Naive thymus-derived CD4-positive, alpha-beta T cell (primary cell): ENCODE measurements around the gene KCNK7. TPM values are rescaled to one million over a fixed set of nuclear protein-coding genes. Genes with fewer than 3 reads are reported as not detected.

Experiments
- ATAC-seq: fragments of 150-1000 bp; cut with Tn5 transposase; 2 replicates; pipeline ENCODE4 v1.10.0; 2021; ENCODE audit warnings: mild to moderate bottlenecking, moderate library complexity
- CTCF ChIA-PET: fragments of 350-600 bp; sonication (Branson Sonifier 250); formaldehyde crosslinking; loops from one replicate; lab custom pipeline; 2021; ENCODE audit warnings: antibody characterized with exemption; lab: Charles Lee
- POLR2A ChIA-PET: fragments of 350-600 bp; sonication (Branson Sonifier 250); formaldehyde crosslinking; loops from one replicate; lab custom pipeline; 2021; ENCODE audit warnings: antibody characterized with exemption, inconsistent platforms; lab: Charles Lee
- DNase-seq, 9 donors: peaks; one replicate each; pipeline versions ENCODE4 v3.0.0 to v3.0.0-alpha.2; 2020 to 2022; ENCODE audit warnings: mixed read lengths in 1 of 9
- H3K27ac ChIP-seq: one replicate; pipeline ENCODE4 v1.7.0; 2013; ENCODE audit warnings: mild to moderate bottlenecking, low read depth, low read length, moderate library complexity
- H3K27me3 ChIP-seq, 2 donors: one replicate each; pipeline ENCODE4 v1.7.0; 2013; ENCODE audit warnings: low read length in 2 of 2, mild to moderate bottlenecking in 2 of 2, moderate library complexity in 2 of 2; ENCODE audit not compliant: control insufficient read depth in 2 of 2, insufficient read depth in 2 of 2
- H3K36me3 ChIP-seq, 3 experiments: 1 replicate in 2 of 3; 2 replicates in 1 of 3; pipeline ENCODE4 v1.7.0; 2013; ENCODE audit warnings: low read length in 3 of 3, mild to moderate bottlenecking in 3 of 3, moderate library complexity in 1 of 3; ENCODE audit not compliant: insufficient read depth in 3 of 3, control insufficient read depth in 2 of 3
- H3K4me1 ChIP-seq, 2 donors: one replicate each; pipeline ENCODE4 v1.7.0; 2013; ENCODE audit warnings: low read length in 2 of 2, mild to moderate bottlenecking in 2 of 2, moderate library complexity in 1 of 2; ENCODE audit not compliant: control insufficient read depth in 2 of 2, insufficient read depth in 2 of 2
- H3K4me3 ChIP-seq: 2 replicates; pipeline ENCODE4 v1.7.0; 2013; ENCODE audit warnings: mild to moderate bottlenecking, low read length
- H3K9me3 ChIP-seq, 3 experiments: 1 replicate in 2 of 3; 2 replicates in 1 of 3; pipeline ENCODE4 v1.7.0; 2013; ENCODE audit warnings: low read length in 3 of 3; ENCODE audit not compliant: control insufficient read depth in 2 of 3
- H3K27ac Mint-ChIP-seq, 9 donors: one replicate each; pipeline ENCODE4 v1.8.0; 2020 to 2022; ENCODE audit warnings: mixed read lengths in 9 of 9, mild to moderate bottlenecking in 8 of 9, moderate library complexity in 5 of 9, inconsistent platforms in 2 of 9
- H3K27me3 Mint-ChIP-seq, 5 donors: one replicate each; pipeline ENCODE4 v1.8.0; 2021 to 2022; ENCODE audit warnings: mixed read lengths in 5 of 5, mild to moderate bottlenecking in 1 of 5
- H3K36me3 Mint-ChIP-seq, 5 donors: one replicate each; pipeline ENCODE4 v1.8.0; 2020 to 2022; ENCODE audit warnings: mixed read lengths in 5 of 5, mild to moderate bottlenecking in 3 of 5, inconsistent platforms in 1 of 5
- H3K4me1 Mint-ChIP-seq, 7 donors: one replicate each; pipeline ENCODE4 v1.8.0; 2020 to 2022; ENCODE audit warnings: mixed read lengths in 7 of 7, mild to moderate bottlenecking in 3 of 7, inconsistent platforms in 1 of 7
- H3K4me3 Mint-ChIP-seq, 10 donors: one replicate each; pipeline ENCODE4 v1.8.0; 2020 to 2022; ENCODE audit warnings: mild to moderate bottlenecking in 10 of 10, mixed read lengths in 10 of 10, moderate library complexity in 6 of 10, inconsistent platforms in 2 of 10
- H3K9me3 Mint-ChIP-seq, 11 donors: one replicate each; pipeline ENCODE4 v1.8.0; 2020 to 2022; ENCODE audit warnings: mixed read lengths in 11 of 11, mild to moderate bottlenecking in 4 of 11, inconsistent platforms in 1 of 11, moderate library complexity in 1 of 11
- intact Hi-C, 2 donors: fragments of 100-400 bp; cut with micrococcal nuclease; formaldehyde crosslinking; loops; one replicate each; pipeline ENCODE4 v1.15.1; 2023
- polyA plus RNA-seq, 2 donors: library from polyadenylated mRNA; unstranded; fragments of 300-500 nt; fragmentation: Illumina TruSeq; gene quantifications; one replicate each; pipeline ENCODE4 v1.2.3, GENCODE V29; 2021
- total RNA-seq, 6 experiments: library from RNA in 5 of 6; stranded (reverse) in 5 of 6; gene quantifications; 1 replicate in 5 of 6; 2 replicates in 1 of 6; pipeline ENCODE4 v1.2.3 and lab custom pipeline; 2021 to 2026

Gene KCNK7
- total and polyA plus RNA-seq, 7 experiments from 2014 or later, result 0.25 to 9.2 (median 3.8) TPM; not detected in 1

DNA sequence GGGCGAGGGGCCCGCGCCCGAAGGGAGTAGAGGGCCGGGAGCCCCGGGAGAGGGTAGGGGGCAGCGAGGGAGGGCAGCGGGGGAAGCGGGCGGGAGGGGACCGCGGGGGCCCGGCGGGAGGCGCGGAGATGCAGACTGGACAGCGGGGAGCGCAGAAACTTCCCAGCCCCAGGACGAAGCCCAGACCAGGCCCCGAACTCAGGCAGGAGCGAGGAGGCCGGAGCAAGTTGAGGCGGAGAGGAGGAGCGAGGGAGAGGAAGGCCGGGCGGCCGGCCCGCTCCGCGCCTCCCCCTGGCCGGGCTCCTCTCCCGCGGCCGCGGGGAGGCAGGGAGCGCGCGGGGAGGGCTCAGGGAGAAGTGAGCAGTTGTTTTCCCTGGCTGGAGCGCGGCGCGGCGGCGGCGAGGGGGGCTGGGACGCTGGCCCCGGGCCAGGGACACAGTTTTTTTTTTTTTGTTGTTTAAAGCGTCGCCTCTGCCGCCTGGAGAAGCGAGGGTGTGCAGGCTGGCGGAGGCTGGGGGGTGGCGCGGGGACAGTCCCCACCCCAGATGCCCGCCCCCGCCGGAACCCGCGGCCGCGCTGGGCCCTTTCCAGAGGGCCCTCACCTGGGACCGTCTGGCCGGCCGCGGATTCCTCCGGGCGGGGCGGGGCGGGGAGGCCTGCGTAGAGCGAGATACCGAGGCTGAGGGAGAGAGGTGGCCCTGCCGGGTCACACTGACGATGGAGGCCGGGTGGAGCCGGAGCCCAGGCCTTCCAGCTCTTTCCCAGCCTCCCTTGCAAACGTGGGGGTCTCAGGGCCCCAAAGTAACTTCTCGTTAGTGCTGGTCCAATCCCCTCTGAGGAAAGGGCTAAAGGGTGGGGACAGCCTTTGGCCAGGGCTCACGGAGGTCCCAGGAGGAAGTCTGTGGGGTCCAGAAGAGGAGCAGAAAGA is 37.3 kb downstream of the KCNK7 start, which contains the start of gene LTBP3:
TSS of gene LTBP3 (minus strand) at position 358 of the 928 bp plus-strand sequence. CDS start 400 bp downstream, outside the sequence.
- ChIA-PET CTCF (interaction anchor here (0.7 kb wide), 1 partner anchor 1876 kb away, joined by 3 read pairs; no protein-coding TSS in a partner anchor), POLR2A (interaction anchor here (0.6 to 10.2 kb wide), 9 partner anchors 9 to 793 kb away, joined by 3 to 186 read pairs (median 5); partner anchors contain the start of genes EHBP1L1, FAM89B and ZNRD2)
- DNase-seq, result peak in 2 of 9 donors; percentile 57 to 58
- peak within 1 kb of the TSS; percentile 89 for H3K27ac ChIP-seq
- Mint-ChIP-seq H3K4me3 (peak within 1 kb of the TSS; percentile 89 to 98 (median 94)), H3K27ac (peak within 1 kb of the TSS; percentile 84 to 97 (median 92)), H3K36me3 (no peaks in the 10 kb centered on the region), H3K9me3 (no peaks in the 10 kb centered on the region), H3K27me3 (no peaks in the 10 kb centered on the region), H3K4me1 (peaks cover 46 to 73% (median 59%) of the 10 kb centered on the region in 7 donors)
- no peaks in the 10 kb centered on the region for H3K36me3 ChIP-seq
- no peaks in the 10 kb centered on the region for H3K27me3 ChIP-seq
- ATAC-seq, result peak; percentile 43
- H3K4me1 ChIP-seq, result peaks cover 20 to 58% of the 10 kb centered on the region in 2 donors
- intact Hi-C loops, result loop anchor here in 1 of 2 donors (1.0 kb wide), 1 partner anchor 12 kb away; the partner anchor contains the start of gene ZNRD2
- no peaks in the 10 kb centered on the region for H3K9me3 ChIP-seq
- H3K4me3 ChIP-seq, result peak within 1 kb of the TSS; percentile 53

- peak overlapping the region; percentile 89 for H3K27ac ChIP-seq
- H3K36me3 Mint-ChIP-seq, result peaks cover 0 to 2% (median 0%) of the 10 kb centered on the region in 5 donors
- ChIA-PET CTCF (interaction anchor here (0.6 to 1.5 kb wide), 4 partner anchors 11 to 16 kb away, joined by 3 to 7 read pairs (median 5); partner anchors contain the start of genes FAM89B and ZNRD2), POLR2A (interaction anchor here (0.8 to 8.0 kb wide), 12 partner anchors 8 to 60 kb away, joined by 3 to 90 read pairs (median 4); partner anchors contain the start of genes EHBP1L1, FAM89B, MALAT1 and PCNX3)
- H3K9me3 ChIP-seq, result no peaks in the 10 kb centered on the region
- peak overlapping the region; percentile 51 for H3K4me3 ChIP-seq
- peaks cover 20 to 65% of the 10 kb centered on the region in 2 donors for H3K4me1 ChIP-seq
- H3K4me1 Mint-ChIP-seq, result peaks cover 50 to 74% (median 66%) of the 10 kb centered on the region in 7 donors
- H3K4me3 Mint-ChIP-seq, result peak overlapping the region; percentile 89 to 98 (median 94)
- no peaks in the 10 kb centered on the region for H3K27me3 Mint-ChIP-seq
- ATAC-seq (no peak), DNase-seq (peak in 1 of 9 donors; percentile 53)
- intact Hi-C loops, result loop anchor here (1.0 kb wide), 3 partner anchors 11 to 17 kb away; partner anchors contain the start of gene ZNRD2 (in 1 of the 2)
- no peaks in the 10 kb centered on the region for H3K36me3 ChIP-seq
- peak overlapping the region; percentile 84 to 97 (median 92) for H3K27ac Mint-ChIP-seq
- no peaks in the 10 kb centered on the region for H3K9me3 Mint-ChIP-seq
- no peaks in the 10 kb centered on the region for H3K27me3 ChIP-seq
These were observed 38.2 kb downstream of the KCNK7 start for GRCh38 chr11:65557280-65558001.

DNA sequence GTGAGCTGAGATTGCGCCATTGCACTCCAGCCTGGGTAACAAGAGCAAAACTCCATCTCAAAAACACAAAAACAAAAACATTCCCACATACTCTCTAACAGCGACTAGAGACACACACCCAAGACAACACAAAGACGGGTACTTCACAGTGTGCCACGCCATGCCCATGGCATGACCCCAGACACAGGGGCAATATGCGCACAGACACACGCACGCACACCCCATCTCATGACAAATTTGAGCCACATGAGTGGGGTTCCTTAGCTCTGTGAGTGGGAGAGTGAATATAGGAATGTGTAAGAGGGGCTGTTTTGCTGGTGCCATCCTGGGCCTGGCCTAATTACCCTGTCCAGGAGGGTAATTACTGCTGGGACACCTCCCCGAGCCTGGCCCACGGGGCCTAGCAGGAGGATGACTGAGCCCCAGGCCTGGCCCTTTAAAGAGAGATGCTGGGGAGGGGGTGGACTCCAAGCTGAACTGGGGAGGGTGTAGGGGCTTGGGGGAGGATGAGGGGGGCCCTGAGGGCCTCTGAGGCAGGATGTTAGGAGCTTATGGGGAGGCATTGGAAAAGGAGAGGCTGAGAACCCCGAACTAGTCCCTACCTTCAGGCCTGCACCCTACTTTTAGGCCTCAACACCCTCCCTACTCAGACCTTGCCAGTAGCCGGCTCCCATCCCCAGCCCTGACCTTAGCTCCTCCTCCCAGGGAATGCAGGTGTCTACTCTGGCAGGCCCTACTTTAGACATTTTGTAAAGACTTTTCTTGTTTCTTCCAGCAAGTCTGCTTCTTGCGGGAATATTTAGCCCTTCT is 38.9 kb downstream of the KCNK7 start:
- ChIA-PET CTCF (interaction anchor here (0.6 to 1.5 kb wide), 4 partner anchors 10 to 16 kb away, joined by 3 to 7 read pairs (median 5); partner anchors contain the start of genes FAM89B and ZNRD2), POLR2A (interaction anchor here (0.6 to 8.0 kb wide), 14 partner anchors 8 to 85 kb away, joined by 3 to 90 read pairs (median 4); partner anchors contain the start of genes EHBP1L1, FAM89B, MALAT1 and PCNX3)
- H3K9me3 Mint-ChIP-seq, result no peaks in the 10 kb centered on the region
- no peaks in the 10 kb centered on the region for H3K27me3 Mint-ChIP-seq
- H3K4me1 Mint-ChIP-seq, result peaks cover 51 to 76% (median 69%) of the 10 kb centered on the region in 7 donors
- Histone ChIP-seq H3K4me1 (peaks cover 20 to 70% of the 10 kb centered on the region in 2 donors), H3K9me3 (no peaks in the 10 kb centered on the region), H3K36me3 (peaks cover 0 to 3% (median 2%) of the 10 kb centered on the region in 3 experiments), H3K27ac (peak overlapping the region; percentile 89), H3K4me3 (peak overlapping the region; percentile 51), H3K27me3 (no peaks in the 10 kb centered on the region)
- DNase-seq (no peak), ATAC-seq (no peak)
- H3K36me3 Mint-ChIP-seq, result peaks cover 0 to 9% (median 6%) of the 10 kb centered on the region in 5 donors
- peak overlapping the region; percentile 84 to 97 (median 92) for H3K27ac Mint-ChIP-seq
- intact Hi-C loops, result loop anchor here (1.0 kb wide), 3 partner anchors 9 to 16 kb away; no protein-coding TSS in a partner anchor
- H3K4me3 Mint-ChIP-seq, result peak overlapping the region; percentile 89 to 98 (median 94)

DNA sequence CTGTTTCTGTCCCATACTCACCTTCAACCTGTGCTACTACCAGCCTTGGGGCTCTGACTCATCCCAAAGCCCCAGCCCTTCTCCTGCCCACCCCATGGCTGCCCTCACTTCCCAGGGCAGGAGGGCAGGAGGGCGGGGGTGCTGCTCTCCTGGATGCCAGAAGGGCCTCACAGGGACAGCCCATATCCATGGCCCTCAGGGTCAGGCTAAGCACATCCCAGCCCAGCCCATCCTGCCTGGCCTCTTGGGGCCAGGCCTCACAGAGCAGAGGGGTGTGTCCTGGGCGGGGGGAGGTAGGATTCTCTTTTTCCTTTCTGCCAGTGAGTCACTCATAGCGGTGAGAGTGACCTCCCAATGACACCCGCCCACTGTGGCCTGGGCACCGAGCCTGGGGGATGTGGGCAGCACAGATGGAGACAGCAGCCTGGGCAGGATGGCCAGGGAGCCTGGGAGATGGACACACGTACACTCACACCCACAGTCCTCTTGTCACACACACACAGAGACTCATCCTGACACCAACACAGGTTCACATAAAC is 39.8 kb downstream of the KCNK7 start:
- H3K4me1 ChIP-seq, result peaks cover 20 to 69% of the 10 kb centered on the region in 2 donors
- H3K36me3 ChIP-seq, result peaks cover 0 to 12% (median 6%) of the 10 kb centered on the region in 3 experiments
- H3K27ac ChIP-seq, result peak overlapping the region; percentile 89
- Mint-ChIP-seq H3K27me3 (no peaks in the 10 kb centered on the region), H3K27ac (peak overlapping the region; percentile 35 to 97 (median 95)), H3K4me1 (peaks cover 52 to 80% (median 74%) of the 10 kb centered on the region in 7 donors), H3K4me3 (peak overlapping the region; percentile 89 to 98 (median 94)), H3K36me3 (peaks cover 0 to 13% (median 11%) of the 10 kb centered on the region in 5 donors), H3K9me3 (no peaks in the 10 kb centered on the region)
- intact Hi-C loops, result loop anchor here in 1 of 2 donors (1.0 kb wide), 1 partner anchor 10 kb away; no protein-coding TSS in a partner anchor
- ATAC-seq, result no peak
- no peaks in the 10 kb centered on the region for H3K9me3 ChIP-seq
- CTCF ChIA-PET, result interaction anchor here (0.7 to 1.5 kb wide), 4 partner anchors 9 to 150 kb away, joined by 3 to 7 read pairs (median 4); no protein-coding TSS in a partner anchor
- POLR2A ChIA-PET, result interaction anchor here (1.4 to 8.0 kb wide), 4 partner anchors 9 to 16 kb away, joined by 5 to 90 read pairs (median 28); partner anchors contain the start of genes FAM89B and ZNRD2
- H3K27me3 ChIP-seq, result no peaks in the 10 kb centered on the region
- peak in 1 of 9 donors; percentile 49 for DNase-seq
- H3K4me3 ChIP-seq, result no peak overlapping the region

DNA sequence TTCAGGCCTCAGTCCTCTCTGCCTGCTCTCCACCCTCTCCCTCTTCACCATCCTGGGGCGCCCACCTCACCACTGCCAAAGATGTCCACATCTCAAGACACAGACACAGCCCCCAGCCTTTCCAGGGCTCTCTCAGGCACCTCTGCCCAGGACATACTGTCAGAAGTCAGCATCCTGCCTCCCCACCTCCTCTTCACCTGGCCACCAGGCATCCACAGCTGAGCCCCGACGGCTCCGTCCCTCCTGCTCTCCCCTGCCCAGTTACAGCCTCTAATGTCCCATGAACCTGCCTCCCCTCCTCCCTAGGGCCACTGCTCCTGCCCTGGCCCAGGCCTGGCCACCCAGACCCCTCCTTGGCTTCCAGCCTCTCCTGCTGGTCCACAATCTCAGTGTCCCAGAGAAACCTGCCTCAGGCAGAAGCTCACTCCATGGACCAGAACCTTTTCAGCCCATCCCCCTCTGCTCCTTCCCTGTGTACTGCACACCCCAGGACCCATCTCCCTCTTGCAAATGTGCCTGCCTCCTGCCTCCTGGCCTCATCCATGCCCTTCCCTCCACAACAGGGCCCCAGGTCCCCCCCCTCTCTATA is 40.7 kb downstream of the KCNK7 start:
- peaks cover 0 to 16% (median 6%) of the 10 kb centered on the region in 3 experiments for H3K36me3 ChIP-seq
- ChIA-PET POLR2A (interaction anchor here (1.4 to 8.0 kb wide), 4 partner anchors 8 to 17 kb away, joined by 5 to 90 read pairs (median 28); partner anchors contain the start of genes FAM89B and ZNRD2), CTCF (interaction anchor here (0.7 to 4.3 kb wide), 4 partner anchors 10 to 149 kb away, joined by 3 to 32 read pairs (median 5); no protein-coding TSS in a partner anchor)
- H3K9me3 Mint-ChIP-seq, result no peaks in the 10 kb centered on the region
- no peaks in the 10 kb centered on the region for H3K27me3 Mint-ChIP-seq
- no peak for DNase-seq
- H3K27me3 ChIP-seq, result no peaks in the 10 kb centered on the region
- intact Hi-C loops, result no loop called here
- H3K27ac Mint-ChIP-seq, result peak overlapping the region; percentile 35 to 97 (median 90)
- H3K36me3 Mint-ChIP-seq, result peaks cover 0 to 14% (median 12%) of the 10 kb centered on the region in 5 donors
- peaks cover 44 to 72% (median 66%) of the 10 kb centered on the region in 7 donors for H3K4me1 Mint-ChIP-seq
- peak overlapping the region; percentile 75 to 98 (median 91) for H3K4me3 Mint-ChIP-seq
- H3K4me3 ChIP-seq, result no peak overlapping the region
- no peak for ATAC-seq
- H3K4me1 ChIP-seq, result peaks cover 20 to 68% of the 10 kb centered on the region in 2 donors
- H3K9me3 ChIP-seq, result no peaks in the 10 kb centered on the region
- H3K27ac ChIP-seq, result peak overlapping the region; percentile 89
